GM23338 (cell line): Measurements from ENCODE around the gene TMTC2. TPM values are rescaled to one million over a fixed set of nuclear protein-coding genes. Genes with fewer than 3 reads are reported as not detected.

Experiments
- ATAC-seq: fragments of 200-7000 bp; cut with Tn5 transposase; 3 replicates; pipeline ENCODE4 v1.9.1; 2020
- DNase-seq: peaks from one replicate; pipeline ENCODE4 v3.0.0-alpha.2; 2015; ENCODE audit warnings: low spot score
- H2AFZ ChIP-seq: fragments of 200-600 bp; sonication (generic); 2 replicates; pipeline ENCODE4 v1.8.0; 2016; ENCODE audit warnings: antibody characterized with exemption, mild to moderate bottlenecking, moderate library complexity
- H3F3A ChIP-seq: fragments of 200-600 bp; sonication (generic); replicated peaks from 2 replicates; pipeline ENCODE4 v1.8.0; 2017; ENCODE audit warnings: antibody characterized with exemption, mixed run types, low read depth
- H3K27ac ChIP-seq: fragments of 200-600 bp; sonication (generic); 2 replicates; pipeline ENCODE4 v1.6.1; 2016; ENCODE audit warnings: low read depth
- H3K27me3 ChIP-seq: fragments of 200-600 bp; sonication (generic); 2 replicates; pipeline ENCODE4 v1.8.0; 2016; ENCODE audit warnings: mild to moderate bottlenecking, mixed run types, moderate library complexity; ENCODE audit not compliant: insufficient read depth
- H3K36me3 ChIP-seq: fragments of 200-600 bp; sonication (generic); 2 replicates; pipeline ENCODE4 v1.8.0; 2016; ENCODE audit warnings: mild to moderate bottlenecking; ENCODE audit not compliant: insufficient read depth
- H3K4me1 ChIP-seq: fragments of 200-600 bp; sonication (generic); 2 replicates; pipeline ENCODE4 v1.8.0; 2016; ENCODE audit warnings: mild to moderate bottlenecking, moderate library complexity; ENCODE audit not compliant: insufficient read depth
- H3K4me2 ChIP-seq: fragments of 200-600 bp; sonication (generic); 2 replicates; pipeline ENCODE4 v1.7.1; 2017; ENCODE audit warnings: mixed run types
- H3K4me3 ChIP-seq: fragments of 200-600 bp; sonication (generic); 2 replicates; pipeline ENCODE4 v1.6.1; 2016; ENCODE audit warnings: mixed run types
- H3K79me2 ChIP-seq: fragments of 200-600 bp; sonication (generic); replicated peaks from 2 replicates; pipeline ENCODE4 v1.8.0; 2017; ENCODE audit warnings: mild to moderate bottlenecking; ENCODE audit not compliant: insufficient read depth
- H3K9me2 ChIP-seq: fragments of 200-600 bp; sonication (generic); 2 replicates; pipeline ENCODE4 v1.8.0; 2017; ENCODE audit not compliant: insufficient read depth
- H4K20me1 ChIP-seq: fragments of 200-600 bp; sonication (generic); replicated peaks from 2 replicates; pipeline ENCODE4 v1.8.0; 2017; ENCODE audit warnings: mild to moderate bottlenecking; ENCODE audit not compliant: insufficient read depth
- H3K27ac Mint-ChIP-seq: 2 replicates; pipeline ENCODE4 v1.8.0; 2020; ENCODE audit warnings: inconsistent platforms, mild to moderate bottlenecking, moderate library complexity, mixed read lengths
- H3K27me3 Mint-ChIP-seq: 3 replicates; pipeline ENCODE4 v1.8.0; 2022; ENCODE audit warnings: low read depth, mild to moderate bottlenecking, moderate library complexity, mixed read lengths, inconsistent platforms; ENCODE audit not compliant: insufficient read depth, poor library complexity
- H3K36me3 Mint-ChIP-seq: 3 replicates; pipeline ENCODE4 v1.8.0; 2021; ENCODE audit warnings: low read depth, mild to moderate bottlenecking, inconsistent platforms, moderate library complexity, mixed read lengths
- H3K4me1 Mint-ChIP-seq: 3 replicates; pipeline ENCODE4 v1.8.0; 2020; ENCODE audit warnings: mild to moderate bottlenecking, inconsistent platforms, mixed read lengths
- H3K4me3 Mint-ChIP-seq: 3 replicates; pipeline ENCODE4 v1.8.0; 2021; ENCODE audit warnings: moderate library complexity, mild to moderate bottlenecking, inconsistent platforms, mixed read lengths
- H3K9me3 Mint-ChIP-seq: 3 replicates; pipeline ENCODE4 v1.8.0; 2020; ENCODE audit warnings: moderate library complexity, mild to moderate bottlenecking, inconsistent platforms, mixed read lengths
- CREB1 ChIP-seq: fragments of 250-450 bp; sonication (Bioruptor Pico); IDR thresholded peaks from 2 replicates; pipeline ENCODE4 v1.5.0; 2020; ENCODE audit warnings: low read depth, mild to moderate bottlenecking, moderate library complexity
- ETS1 ChIP-seq: IDR thresholded peaks from 2 replicates; pipeline ENCODE4 v1.6.1; 2016; ENCODE audit warnings: antibody characterized with exemption
- EZH2 ChIP-seq: fragments of 200-600 bp; sonication (generic); IDR thresholded peaks from one replicate; pipeline ENCODE4 v1.8.0; 2017; ENCODE audit warnings: antibody characterized with exemption, mild to moderate bottlenecking, low read depth; ENCODE audit not compliant: unreplicated experiment
- EZH2phosphoT487 ChIP-seq: fragments of 200-600 bp; sonication (generic); IDR thresholded peaks from one replicate; pipeline ENCODE4 v1.8.1; 2018; ENCODE audit warnings: antibody characterized with exemption; ENCODE audit not compliant: unreplicated experiment
- JUNB ChIP-seq: IDR thresholded peaks from one replicate; pipeline ENCODE4 v1.6.1; 2016; ENCODE audit warnings: antibody characterized with exemption; ENCODE audit not compliant: unreplicated experiment
- NANOG ChIP-seq: IDR thresholded peaks from 2 replicates; pipeline ENCODE4 v1.6.1; 2016; ENCODE audit warnings: antibody characterized with exemption, borderline replicate concordance
- POLR2AphosphoS5 ChIP-seq: IDR thresholded peaks from 2 replicates; pipeline ENCODE4 v1.6.1; 2016; ENCODE audit warnings: antibody characterized with exemption, low read depth
- REST ChIP-seq: IDR thresholded peaks from one replicate; pipeline ENCODE4 v1.6.1; 2018; ENCODE audit warnings: antibody characterized with exemption; ENCODE audit not compliant: unreplicated experiment
- STAT1 ChIP-seq: IDR thresholded peaks from one replicate; pipeline ENCODE4 v1.6.1; 2016; ENCODE audit warnings: antibody characterized with exemption; ENCODE audit not compliant: unreplicated experiment
- ZNF114 ChIP-seq: fragments of 250-450 bp; sonication (Bioruptor Pico); IDR thresholded peaks from 2 replicates; pipeline ENCODE4 v1.5.0; 2020; ENCODE audit warnings: mild to moderate bottlenecking, moderate library complexity
- ZNF331 ChIP-seq: fragments of 250-450 bp; sonication (Bioruptor Pico); IDR thresholded peaks from 2 replicates; pipeline ENCODE4 v1.5.0; 2020; ENCODE audit warnings: low read depth, mild to moderate bottlenecking, moderate library complexity
- ZNF462 ChIP-seq: fragments of 250-450 bp; sonication (Bioruptor Pico); IDR thresholded peaks from 2 replicates; pipeline ENCODE4 v1.5.0; 2020; ENCODE audit warnings: mild to moderate bottlenecking, moderate library complexity
- polyA plus RNA-seq: library from polyadenylated mRNA; unstranded; fragments of >200 nt; fragmentation: Nextera tagmentation; extraction: Ambion mirVana; gene quantifications from 2 replicates; pipeline ENCODE4 v1.2.1, GENCODE V29; 2016
- total RNA-seq: library from RNA; depleted of rRNA; stranded (reverse); fragments of >200 nt; shearing (Covaris generic); gene quantifications from 2 replicates; pipeline ENCODE4 v1.2.3, GENCODE V29; 2014
- TF ChIP-seq, protein P1 (sequence below), 2 experiments: fragments of 200-600 bp in 1 of 2; sonication (generic) in 1 of 2; conservative IDR thresholded peaks; 2 replicates each; pipeline versions ENCODE4 v1.5.1 to v1.6.1; 2016 to 2017; ENCODE audit warnings: antibody characterized with exemption in 2 of 2, low read depth in 2 of 2, mild to moderate bottlenecking in 2 of 2, moderate library complexity in 1 of 2

The TMTC2 gene
- total and polyA plus RNA-seq, 2 experiments from 2014 or later, result 0.57 to 6.5 TPM

- no peaks in the 10 kb centered on the region for H3F3A ChIP-seq
- H3K9me3 Mint-ChIP-seq, result no peaks in the 10 kb centered on the region
- H3K4me2 ChIP-seq, result no peak overlapping the region
- no peaks in the 10 kb centered on the region for H3K27me3 ChIP-seq
- 0 out of 2 replicates have a peak overlapping the region, but pooled peaks have one; percentile 30 for H3K27ac ChIP-seq
- H4K20me1 ChIP-seq, result no peaks in the 10 kb centered on the region
- H3K4me1 ChIP-seq, result peaks cover 13% of the 10 kb centered on the region
- H3K27me3 Mint-ChIP-seq, result no peaks in the 10 kb centered on the region
- H3K4me3 ChIP-seq, result no peak overlapping the region
- no peak for TF ChIP-seq ZNF462 (CRISPR knock-in tag)
- TF ChIP-seq CREB1 (CRISPR knock-in tag), result no peak
- no peak for TF ChIP-seq STAT1
- no peak for TF ChIP-seq NANOG
- TF ChIP-seq ETS1, result no peak
- no peak for TF ChIP-seq POLR2AphosphoS5
- no peak for TF ChIP-seq JUNB
- TF ChIP-seq, protein P1, sequence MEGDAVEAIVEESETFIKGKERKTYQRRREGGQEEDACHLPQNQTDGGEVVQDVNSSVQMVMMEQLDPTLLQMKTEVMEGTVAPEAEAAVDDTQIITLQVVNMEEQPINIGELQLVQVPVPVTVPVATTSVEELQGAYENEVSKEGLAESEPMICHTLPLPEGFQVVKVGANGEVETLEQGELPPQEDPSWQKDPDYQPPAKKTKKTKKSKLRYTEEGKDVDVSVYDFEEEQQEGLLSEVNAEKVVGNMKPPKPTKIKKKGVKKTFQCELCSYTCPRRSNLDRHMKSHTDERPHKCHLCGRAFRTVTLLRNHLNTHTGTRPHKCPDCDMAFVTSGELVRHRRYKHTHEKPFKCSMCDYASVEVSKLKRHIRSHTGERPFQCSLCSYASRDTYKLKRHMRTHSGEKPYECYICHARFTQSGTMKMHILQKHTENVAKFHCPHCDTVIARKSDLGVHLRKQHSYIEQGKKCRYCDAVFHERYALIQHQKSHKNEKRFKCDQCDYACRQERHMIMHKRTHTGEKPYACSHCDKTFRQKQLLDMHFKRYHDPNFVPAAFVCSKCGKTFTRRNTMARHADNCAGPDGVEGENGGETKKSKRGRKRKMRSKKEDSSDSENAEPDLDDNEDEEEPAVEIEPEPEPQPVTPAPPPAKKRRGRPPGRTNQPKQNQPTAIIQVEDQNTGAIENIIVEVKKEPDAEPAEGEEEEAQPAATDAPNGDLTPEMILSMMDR (conservative IDR thresholded peaks at IDR 0.05; ENCODE audit: low read depth in 2 of 2), result no peak
- no peak for TF ChIP-seq EZH2
- no peak for TF ChIP-seq REST
- TF ChIP-seq EZH2phosphoT487, result no peak
- no peak for TF ChIP-seq ZNF331 (CRISPR knock-in tag)
- no peak for TF ChIP-seq ZNF114
- no peak overlapping the region for H2AFZ ChIP-seq
- H3K79me2 ChIP-seq, result no peaks in the 10 kb centered on the region
- no peak overlapping the region for H3K4me3 Mint-ChIP-seq
- H3K36me3 ChIP-seq, result no peaks in the 10 kb centered on the region
- H3K9me2 ChIP-seq, result no peaks in the 10 kb centered on the region
- ATAC-seq (no peak), DNase-seq (peak; percentile 23)
- H3K27ac Mint-ChIP-seq, result peak overlapping the region; percentile 22; the same call in 1 of the 2 replicates
- H3K36me3 Mint-ChIP-seq, result no peaks in the 10 kb centered on the region; the same call in 2 of the 3 replicates
- H3K4me1 Mint-ChIP-seq, result peaks cover 10% of the 10 kb centered on the region
Measured at GRCh38 chr12:82740129-82741000, 53.7 kb downstream of the TMTC2 start.
